HG03060 (cell line): ENCODE results near the gene MSL3.

Source experiments
- ATAC-seq: cut with Tn5 transposase; IDR thresholded peaks from one replicate; pipeline ENCODE4 v1.9.1; 2021; ENCODE audit warnings: low read depth, moderate number of reproducible peaks; ENCODE audit not compliant: unreplicated experiment

MSL3 gene, protein sequence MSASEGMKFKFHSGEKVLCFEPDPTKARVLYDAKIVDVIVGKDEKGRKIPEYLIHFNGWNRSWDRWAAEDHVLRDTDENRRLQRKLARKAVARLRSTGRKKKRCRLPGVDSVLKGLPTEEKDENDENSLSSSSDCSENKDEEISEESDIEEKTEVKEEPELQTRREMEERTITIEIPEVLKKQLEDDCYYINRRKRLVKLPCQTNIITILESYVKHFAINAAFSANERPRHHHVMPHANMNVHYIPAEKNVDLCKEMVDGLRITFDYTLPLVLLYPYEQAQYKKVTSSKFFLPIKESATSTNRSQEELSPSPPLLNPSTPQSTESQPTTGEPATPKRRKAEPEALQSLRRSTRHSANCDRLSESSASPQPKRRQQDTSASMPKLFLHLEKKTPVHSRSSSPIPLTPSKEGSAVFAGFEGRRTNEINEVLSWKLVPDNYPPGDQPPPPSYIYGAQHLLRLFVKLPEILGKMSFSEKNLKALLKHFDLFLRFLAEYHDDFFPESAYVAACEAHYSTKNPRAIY

DNA sequence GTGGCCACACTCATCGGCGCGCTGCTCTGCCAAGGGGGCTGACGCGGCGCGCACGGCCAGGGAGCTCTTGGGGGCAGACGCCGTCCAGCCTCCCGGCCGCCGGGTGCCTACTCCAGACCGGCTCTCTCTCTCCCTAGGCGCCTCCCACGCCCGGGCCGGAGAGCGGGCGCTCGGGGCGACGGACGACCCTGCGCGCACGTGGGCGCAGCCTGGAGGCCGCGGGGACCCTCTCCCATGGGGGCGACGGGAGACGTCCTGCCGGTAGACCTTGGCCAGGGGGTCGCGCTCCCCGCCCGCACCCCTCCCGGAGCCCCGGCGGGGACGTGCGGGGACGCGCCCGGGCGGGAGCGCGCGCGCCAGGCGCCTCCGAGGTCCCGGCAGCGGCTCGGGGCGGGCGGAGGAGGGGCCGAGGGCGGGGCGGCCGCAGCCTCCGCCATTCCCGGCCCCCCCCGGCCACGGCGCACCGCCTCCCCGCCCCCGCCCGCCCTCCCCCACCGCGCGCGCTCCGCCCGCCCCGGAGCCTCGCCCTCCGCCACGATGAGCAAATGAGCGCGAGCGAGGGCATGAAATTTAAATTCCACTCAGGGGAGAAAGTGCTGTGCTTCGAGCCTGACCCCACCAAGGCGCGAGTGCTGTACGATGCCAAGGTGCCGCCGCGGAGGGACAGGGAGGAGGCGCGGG lies at the start of gene MSL3:
Gene MSL3 (plus strand): TSS at position 519 of the 681 bp plus-strand sequence. CDS start 27 bp downstream, at position 546.
- no peak for ATAC-seq

DNA sequence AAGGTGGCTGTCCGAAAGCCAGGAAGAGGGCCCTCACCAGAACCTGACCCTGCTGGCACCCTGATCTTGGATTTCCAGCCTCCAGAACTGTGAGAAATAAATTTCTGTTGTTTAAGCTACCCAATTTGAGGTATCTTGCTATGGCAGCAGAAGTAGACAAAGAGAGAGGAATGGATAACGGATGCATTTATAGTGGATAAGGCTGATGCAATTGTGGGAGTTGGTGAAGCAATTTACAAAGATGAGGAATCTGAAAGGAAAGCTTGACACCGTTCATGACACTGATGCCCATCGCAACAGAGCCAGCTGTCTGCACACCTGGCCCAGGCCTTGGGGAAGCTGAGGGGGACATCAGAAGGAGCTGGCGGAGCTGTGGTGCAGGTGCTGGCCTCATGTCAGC lies 35.7 kb upstream of the MSL3 start:
- ATAC-seq: no peak

DNA sequence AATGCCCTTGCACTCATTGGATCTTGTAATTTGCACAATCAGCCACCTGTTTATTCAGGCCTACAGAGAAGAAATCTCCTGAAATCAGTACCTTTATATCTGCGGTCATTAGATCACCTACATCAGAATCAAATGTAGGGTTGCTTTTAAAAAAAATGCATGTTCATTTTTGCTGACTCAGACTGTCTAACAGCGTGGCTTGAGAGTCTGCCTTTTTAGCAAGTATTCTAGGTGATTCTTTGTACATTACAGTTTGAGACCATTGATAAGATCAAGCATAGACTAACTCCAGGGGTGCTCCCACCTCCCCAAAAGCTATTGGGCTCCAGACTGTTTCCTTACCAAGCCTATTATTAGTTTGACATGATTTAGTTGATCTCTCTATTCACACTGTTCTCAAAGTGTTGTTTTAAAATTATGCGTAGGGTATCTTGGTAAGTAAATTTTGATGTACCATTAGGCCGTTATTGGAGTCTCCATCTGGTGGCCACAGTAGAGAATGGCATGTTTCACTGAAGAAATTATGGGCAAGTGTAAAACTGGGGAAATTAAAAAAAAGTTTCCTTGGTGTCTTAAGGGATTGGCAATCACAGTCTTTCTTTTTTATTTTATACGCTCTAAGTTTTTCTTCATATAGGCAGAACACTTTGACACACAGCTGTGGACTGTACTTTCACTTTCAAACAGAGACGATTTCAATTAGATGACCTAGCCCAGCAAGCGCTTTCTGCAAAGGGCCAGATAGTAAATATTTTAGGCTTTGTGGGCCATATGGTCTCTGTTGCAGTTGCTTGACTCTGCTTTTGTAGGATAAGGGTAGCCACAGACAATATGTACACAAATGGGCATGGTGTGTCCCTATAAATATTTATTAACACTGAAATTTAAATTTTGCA lies 33.7 kb upstream of the MSL3 start:
- no peak for ATAC-seq

- no peak for ATAC-seq
These were observed 32.2 kb upstream of the MSL3 start for GRCh38 chrX:11725631-11726442.

- no peak for ATAC-seq
These were observed 29.5 kb upstream of the MSL3 start for GRCh38 chrX:11728556-11728955.

DNA sequence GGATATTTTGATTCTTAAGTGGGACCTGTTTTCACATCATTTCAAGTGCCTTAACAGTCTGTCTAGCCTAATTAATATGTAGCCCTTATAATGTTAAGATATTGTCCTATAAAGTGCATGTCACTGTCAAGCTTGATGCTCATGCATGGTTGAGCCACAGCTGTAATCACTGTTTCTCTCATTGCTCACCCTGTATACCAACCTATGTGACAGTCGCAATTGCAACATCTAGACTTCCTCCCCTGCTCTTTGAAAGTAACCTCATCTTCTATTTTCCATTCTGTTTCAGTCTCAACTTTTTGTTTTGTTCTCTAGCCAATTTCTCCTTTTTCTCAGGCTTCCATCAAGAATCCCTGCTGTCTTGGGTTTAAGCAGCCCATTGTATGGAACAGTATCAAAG lies 24.4 kb upstream of the MSL3 start:
- ATAC-seq: no peak

DNA sequence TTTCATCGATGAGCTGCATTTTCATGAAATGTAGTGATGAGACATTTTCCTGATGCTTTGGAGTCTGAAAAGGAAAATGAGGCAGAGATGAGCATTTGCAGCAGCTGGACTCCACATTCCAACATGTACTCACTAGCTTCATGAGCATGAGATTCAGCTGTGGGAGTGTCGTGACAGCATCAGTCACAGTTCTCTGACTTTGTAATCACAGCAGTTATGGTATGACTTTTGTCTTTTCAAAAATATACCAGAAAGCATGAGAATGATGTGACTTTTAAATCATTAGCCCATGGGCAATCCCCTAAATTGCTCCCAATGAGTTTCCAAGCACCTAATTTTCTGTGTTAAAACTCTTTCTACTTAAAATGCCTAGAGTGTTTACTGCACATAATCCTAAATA lies 18.3 kb upstream of the MSL3 start:
- ATAC-seq: no peak

DNA sequence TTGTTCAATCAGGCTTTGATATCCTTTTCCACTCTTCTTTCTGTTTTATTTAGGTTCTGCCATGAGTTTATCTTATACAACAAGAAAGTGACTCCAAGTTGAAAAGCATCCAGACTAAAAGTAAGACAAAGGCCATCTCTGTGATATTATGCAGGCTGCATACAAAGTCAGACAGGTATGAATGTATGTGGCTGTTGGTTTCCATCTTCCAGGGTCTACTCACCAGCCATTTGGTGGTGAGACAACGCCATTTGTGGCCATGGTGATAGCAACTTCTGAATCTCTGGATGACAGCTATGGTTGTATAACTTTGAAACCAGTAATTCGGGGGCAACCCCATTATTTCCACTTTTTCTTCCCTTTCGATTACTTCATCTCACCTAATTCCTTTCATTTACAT lies 17.2 kb upstream of the MSL3 start:
- no peak for ATAC-seq

DNA sequence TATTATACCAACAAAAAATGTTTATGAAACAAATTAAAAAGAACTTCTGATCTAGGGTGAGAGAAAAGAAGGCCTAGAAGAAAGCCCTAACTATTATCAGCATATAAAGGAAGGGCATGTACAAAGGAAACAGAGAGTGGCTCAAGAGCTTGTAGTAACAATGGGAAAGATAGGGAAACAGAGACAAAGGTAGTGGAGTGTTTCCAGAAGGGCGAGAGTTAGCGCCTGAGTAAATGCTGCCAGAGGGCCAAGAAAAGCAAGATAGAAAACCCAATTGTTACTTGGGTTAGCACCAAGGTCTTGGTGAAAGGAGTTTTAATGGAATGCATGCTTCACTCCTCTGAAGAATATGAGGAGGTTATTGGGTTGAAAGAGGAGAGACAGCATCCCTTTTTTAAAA lies 16.5 kb upstream of the MSL3 start:
- no peak for ATAC-seq

GRCh38 chrX:11745881-11746280 lies 12.2 kb upstream of the MSL3 start:
- no peak for ATAC-seq

DNA sequence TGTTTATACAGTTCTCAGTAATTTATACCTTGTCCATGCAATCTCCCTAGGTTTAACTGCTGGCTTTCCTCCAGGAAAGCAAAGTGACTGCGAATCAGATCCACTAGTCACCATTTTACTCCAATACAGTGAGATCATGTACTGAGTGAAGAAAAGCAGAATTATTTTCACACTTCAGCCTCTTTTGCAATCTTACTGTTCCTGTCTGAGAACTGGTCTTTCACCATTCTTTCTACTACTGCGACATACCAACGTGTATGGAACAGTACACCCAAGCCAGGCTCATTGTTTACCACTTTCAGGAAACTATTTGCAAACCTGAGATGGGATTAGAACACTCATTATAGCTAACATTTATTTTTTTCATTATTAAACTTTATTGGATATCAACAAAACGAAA lies 8.0 kb upstream of the MSL3 start:
- ATAC-seq: no peak

GRCh38 chrX:11750694-11751093 lies 7.3 kb upstream of the MSL3 start:
- ATAC-seq: no peak

DNA sequence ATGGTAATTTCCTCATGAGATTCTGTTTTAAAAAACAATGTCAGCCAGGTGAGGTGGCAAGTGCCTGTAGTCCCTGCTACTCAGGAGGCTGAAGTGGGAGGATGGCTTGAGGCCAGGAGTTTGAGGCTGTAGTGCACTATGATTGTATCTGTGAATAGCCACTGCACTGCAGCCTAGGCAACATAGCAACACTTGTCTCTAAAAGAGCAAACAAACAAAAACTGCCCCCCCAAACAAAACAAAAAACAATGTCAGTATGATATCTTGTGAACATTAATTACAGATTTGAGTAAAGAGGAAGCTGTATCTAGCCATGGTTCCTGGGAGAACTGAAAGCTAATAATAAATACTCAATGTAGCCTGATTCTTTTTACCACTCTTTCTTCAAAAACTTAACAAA lies 6.8 kb upstream of the MSL3 start:
- ATAC-seq: no peak

DNA sequence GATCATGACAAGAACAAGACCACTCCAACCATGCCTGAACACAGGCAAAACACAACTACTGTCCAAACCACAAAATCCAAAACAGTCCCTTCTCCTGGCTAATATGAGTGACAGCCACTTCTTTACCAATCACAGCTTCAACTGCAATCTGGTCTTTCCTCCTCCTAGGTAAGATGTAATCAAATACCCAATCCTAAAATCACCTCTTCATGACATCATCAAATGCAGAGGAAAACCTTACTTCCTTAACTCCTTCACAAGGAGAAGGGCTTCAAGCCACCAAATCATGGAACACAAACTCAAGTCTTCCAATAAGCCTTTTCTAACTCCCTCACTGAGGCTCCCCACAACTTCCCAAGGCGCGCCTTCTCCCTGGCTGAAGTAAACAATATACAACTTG lies 4.4 kb upstream of the MSL3 start:
- no peak for ATAC-seq

GRCh38 chrX:11754958-11755645 lies 2.9 kb upstream of the MSL3 start:
- ATAC-seq: no peak

GRCh38 chrX:11755724-11756123 lies 2.3 kb upstream of the MSL3 start:
- no peak for ATAC-seq

- no peak for ATAC-seq
These were observed 1.4 kb upstream of the MSL3 start for GRCh38 chrX:11756354-11757318.

- ATAC-seq: no peak
These were observed 679 bp upstream of the MSL3 start for GRCh38 chrX:11757397-11757718.
